Measurements from ENCODE around the gene EPHB1.
A peak's percentile ranks its signal among the peaks of the same experiment; 100 is the strongest.

Gene EPHB1

GRCh38 chr3:134794950-134795745, at the start of gene EPHB1:
Gene EPHB1, plus strand, starts transcription at chr3:134795260.
- peak; percentile 80 for DNase-seq

DNA sequence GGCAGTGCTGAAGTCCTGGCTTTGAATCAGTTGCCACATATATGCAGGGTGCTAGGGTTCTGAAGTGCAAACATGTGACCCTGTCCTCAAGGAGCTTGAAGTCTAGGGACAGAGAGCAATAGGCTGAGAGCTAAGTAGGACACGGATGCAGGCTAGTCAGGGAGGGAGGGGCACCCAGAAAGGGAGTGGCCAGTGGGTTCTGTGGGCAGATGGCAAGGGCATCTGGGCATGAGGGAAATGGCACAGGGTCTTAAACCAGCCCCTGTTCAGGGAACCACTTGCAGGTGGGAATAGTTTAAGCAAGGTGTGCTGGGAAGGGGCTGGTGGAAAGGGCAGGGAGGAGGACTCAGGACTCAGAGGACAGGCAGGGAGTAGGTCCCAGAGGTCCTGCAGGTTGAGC, 46.4 kb upstream of the EPHB1 start:
- no peak for DNase-seq

DNA sequence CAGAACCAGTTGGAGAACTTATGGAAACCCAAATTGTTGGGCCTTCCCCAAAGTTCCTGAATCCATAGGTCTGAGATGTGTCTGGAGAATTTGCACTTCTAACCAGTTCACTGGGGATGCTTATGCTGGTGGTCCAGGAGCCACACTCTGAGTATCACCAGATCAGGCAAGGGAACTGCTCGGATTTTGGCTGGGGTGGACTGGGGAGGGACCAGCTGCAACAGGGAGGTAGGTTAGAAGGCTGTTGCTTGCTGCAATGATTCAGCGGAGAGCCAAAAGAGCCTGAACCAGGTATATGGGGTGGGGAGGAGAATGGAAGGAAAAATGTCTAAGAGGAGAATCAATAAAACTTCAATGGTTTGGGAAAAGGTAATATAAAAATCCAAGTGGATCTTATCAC, 45.9 kb upstream of the EPHB1 start:
- no peak for DNase-seq

DNA sequence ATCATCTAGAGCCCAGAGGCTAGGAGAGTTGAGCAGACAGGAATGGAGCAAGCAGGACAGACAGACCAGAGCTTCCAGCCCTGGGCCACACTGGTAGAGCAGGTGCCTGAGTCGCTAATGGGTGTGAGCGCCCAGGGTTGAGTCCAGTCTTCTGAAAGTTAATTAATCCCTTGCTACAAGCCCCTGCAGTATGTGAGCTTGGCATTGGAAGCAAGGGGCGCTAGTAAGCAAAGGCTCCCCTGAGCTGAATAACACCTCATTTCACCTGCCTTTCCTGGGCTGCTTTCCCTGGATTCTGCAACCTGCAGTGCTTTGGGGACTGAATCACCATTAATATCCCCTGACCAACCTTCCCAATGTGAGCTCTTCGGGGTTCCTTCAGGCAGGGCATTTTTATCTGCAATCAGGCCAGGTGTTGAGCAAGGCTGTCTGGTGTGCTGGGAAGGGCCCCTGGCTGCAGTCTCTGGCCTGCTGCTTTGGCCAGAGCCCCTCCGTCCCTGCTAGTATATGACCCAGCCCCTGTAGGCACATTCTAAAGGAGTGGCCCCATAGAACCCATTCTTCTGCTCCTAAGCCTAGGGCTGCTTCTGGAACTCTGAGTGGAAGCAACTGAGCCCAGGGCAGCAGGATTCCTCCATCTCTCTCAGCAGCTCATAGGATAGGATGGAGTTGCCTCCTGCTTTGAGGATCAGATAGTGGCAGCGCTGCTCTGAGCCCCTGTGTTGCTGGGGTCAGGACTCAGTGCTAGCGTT, 45.1 kb upstream of the EPHB1 start:
- DNase-seq, result no peak

GRCh38 chr3:134751831-134752230, 43.2 kb upstream of the EPHB1 start:
- no peak for DNase-seq

- no peak for DNase-seq
Measured at GRCh38 chr3:134752761-134753461, 42.1 kb upstream of the EPHB1 start.

- no peak for DNase-seq
Measured at GRCh38 chr3:134753999-134754742, 40.9 kb upstream of the EPHB1 start.

DNA sequence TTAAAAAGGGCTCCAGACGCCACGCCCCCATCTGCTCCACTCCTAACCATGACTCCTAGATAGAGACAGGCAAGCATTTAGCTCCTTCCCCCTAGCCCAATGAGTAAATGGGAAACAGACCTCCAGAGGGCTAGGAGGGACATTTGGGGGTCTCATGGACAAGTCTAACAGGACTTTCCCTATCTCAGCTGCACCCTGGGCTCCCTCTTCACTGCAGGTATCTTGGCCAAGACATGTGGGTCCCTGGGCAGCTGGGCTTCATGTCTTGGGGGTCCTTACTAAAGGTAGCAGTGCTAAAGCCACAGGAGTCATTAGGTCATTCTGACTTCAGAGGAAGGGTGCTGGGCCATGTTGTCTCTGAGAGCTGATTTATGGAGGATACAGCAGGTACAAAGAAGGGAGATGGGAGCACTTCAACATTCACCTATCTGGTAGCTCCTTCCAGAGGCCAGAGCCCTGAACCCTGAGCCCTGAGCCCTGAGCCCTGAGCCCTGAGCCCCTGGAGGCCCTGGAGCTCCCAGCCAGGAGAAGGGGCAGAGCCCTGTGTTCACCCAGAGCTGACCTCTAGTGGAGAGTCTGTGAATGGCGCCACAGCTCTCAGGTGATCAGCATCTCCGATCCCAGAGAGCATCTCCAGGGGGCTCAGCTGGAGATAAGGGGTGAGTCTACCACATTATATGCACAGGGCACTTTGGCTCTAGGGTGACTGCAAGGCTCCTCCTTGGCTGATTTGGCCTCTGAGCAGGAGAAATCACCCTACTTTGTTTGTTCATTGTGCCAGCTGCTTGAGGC, 40.1 kb upstream of the EPHB1 start:
- DNase-seq, result no peak

GRCh38 chr3:134755821-134756220, 39.2 kb upstream of the EPHB1 start:
- no peak for DNase-seq

DNA sequence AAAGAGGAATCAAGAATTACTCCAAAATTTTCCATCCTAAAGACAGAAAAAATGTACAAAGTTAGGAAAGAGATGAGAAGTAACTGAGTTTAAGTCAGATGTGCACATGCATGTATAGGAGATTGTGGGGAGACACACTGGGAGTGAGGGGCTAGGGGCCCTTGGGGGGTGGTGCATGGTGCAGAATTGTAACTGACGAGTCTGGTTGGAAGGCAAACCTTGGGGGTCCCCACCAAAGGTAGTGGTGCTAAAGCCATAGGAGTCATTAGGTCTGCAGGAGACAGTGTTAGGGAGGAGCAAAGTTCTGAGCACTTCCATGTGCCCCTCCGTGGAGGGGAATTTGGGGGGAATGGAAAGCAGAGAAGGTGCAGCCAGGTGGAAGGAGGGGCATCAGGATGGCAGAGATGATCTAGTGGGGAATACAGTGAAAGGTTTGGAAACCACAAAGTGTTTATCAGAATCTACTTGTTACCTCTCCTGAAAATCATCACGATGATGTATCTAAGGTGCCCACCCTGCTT, 37.5 kb upstream of the EPHB1 start:
- DNase-seq, result no peak

- DNase-seq, result no peak
Measured at GRCh38 chr3:134761213-134761612, 33.8 kb upstream of the EPHB1 start.

DNA sequence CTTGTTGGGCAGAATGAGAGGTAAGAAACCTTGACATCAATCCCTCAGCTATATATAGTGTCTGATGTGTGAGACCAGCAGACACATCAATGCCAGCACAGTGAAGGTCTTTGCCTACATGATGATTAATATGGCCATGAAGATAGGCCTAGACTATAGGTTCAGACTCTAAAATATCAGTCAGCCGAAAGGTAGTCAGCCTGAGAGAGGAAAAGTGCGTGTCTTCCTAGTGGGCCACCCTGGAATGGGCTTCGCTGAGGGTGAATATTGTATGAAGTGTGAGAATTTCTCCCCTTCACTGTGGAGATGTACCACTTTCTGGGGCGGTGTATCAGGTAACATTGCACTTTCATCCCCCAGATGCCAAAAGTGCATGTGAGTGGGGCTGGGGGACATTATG, 33.0 kb upstream of the EPHB1 start:
- no peak for DNase-seq

- DNase-seq, result no peak
Measured at GRCh38 chr3:134765468-134765867, 29.6 kb upstream of the EPHB1 start.

DNA sequence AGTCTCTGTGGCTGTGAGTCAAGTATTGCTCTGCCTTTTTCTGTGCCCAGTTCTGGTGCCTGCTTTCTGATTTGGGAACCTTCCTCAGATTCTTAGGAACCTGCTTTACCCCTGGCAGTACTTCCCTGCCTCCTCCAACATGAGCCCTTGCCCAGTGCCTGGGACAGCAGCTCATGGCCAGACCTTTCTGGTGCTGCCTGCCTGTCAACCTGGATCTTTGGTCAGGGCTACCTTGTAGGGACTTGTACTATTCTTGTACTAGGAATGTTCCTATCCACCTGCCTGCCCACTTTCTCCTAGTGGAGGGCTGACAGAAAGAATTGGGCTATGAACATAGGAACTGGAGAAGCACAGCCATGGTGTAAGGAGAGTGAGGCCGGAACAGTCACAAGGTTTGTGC, 28.8 kb upstream of the EPHB1 start:
- no peak for DNase-seq

GRCh38 chr3:134768116-134768515, 26.9 kb upstream of the EPHB1 start:
- no peak for DNase-seq

DNA sequence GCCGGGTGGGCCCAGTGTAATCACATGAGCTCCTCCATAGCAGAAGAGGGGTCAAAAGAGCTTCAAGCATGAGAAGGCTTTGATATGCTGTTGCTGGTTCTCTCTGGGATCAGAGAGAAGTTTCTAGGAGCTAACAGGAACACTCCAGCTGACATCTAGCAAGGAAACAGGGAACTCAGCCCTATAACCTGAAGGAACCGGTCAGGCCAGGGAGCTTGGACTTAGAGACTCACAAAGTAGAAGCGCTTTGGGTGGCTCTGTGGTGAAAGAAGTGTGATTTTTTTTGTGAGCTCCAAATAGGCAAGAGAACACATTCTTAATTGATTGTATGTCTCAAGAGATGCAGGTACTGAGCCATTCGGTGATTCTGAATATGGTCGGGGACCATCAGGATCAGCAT, 26.2 kb upstream of the EPHB1 start:
- DNase-seq, result no peak

- no peak for DNase-seq
Measured at GRCh38 chr3:134769287-134769868, 25.7 kb upstream of the EPHB1 start.

GRCh38 chr3:134772011-134772410, 23.0 kb upstream of the EPHB1 start:
- DNase-seq, result no peak

GRCh38 chr3:134772591-134772990, 22.5 kb upstream of the EPHB1 start:
- no peak for DNase-seq

GRCh38 chr3:134775831-134776230, 19.2 kb upstream of the EPHB1 start:
- no peak for DNase-seq

DNA sequence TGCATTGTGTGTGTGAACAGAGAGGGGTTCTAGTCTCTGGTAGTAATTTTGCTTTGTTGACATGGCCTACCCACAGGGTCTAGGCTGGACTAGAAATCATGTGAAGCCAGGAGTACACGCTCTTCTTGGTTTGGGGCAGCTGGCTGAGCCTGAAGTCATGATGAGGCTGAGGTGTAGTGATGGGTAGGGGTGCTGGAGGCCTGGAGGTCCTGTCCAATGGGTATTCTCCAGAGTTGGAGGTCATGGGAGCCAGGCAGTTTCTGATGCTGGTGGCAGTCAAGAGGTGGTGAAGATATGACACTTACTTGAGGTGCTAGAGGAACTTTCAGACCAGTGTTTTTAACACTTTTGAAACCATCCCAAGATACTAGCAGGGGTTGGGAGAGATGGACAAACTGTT, 18.5 kb upstream of the EPHB1 start:
- DNase-seq, result no peak

- no peak for DNase-seq
Measured at GRCh38 chr3:134777341-134777740, 17.7 kb upstream of the EPHB1 start.

Measured in activated effector memory CD4-positive, alpha-beta T cell treated with anti-CD3 and anti-CD28 coated beads, Interleukin-2, amount 50 U/mL, for 16 hours (primary cell).